Panc1 (cell line): ENCODE data around the gene PPL. TPM values are rescaled to one million over a fixed set of nuclear protein-coding genes. Genes with fewer than 3 reads are reported as not detected.

Experiments used
- ATAC-seq: fragments of 200-7000 bp; cut with Tn5 transposase; 2 replicates; pipeline ENCODE4 v1.9.1; 2020; ENCODE audit warnings: mild to moderate bottlenecking, moderate library complexity
- BruUV-seq: library from RNA; stranded (reverse); fragments of 400-500 nt; replicated peaks from 2 replicates; lab custom pipeline; 2021; lab: Mats Ljungman, UMichigan
- CTCF ChIA-PET: fragments of 300-600 bp; sonication (Branson Sonifier 250); formaldehyde crosslinking; loops from one replicate; lab custom pipeline; 2022; ENCODE audit warnings: antibody characterized with exemption; lab: Charles Lee
- POLR2A ChIA-PET: fragments of 300-600 bp; sonication (Branson Sonifier 250); formaldehyde crosslinking; loops from one replicate; lab custom pipeline; 2022; ENCODE audit warnings: antibody characterized with exemption; lab: Charles Lee
- DNase-seq: peaks from one replicate; pipeline ENCODE4 v3.0.0-alpha.2; 2010; ENCODE audit warnings: low read depth, low spot score
- H3K27ac ChIP-seq: 2 replicates; pipeline ENCODE4 v1.5.1; 2011; ENCODE audit warnings: mild to moderate bottlenecking, low read length, inconsistent platforms
- H3K27me3 ChIP-seq: fragments of 200-500 bp; sonication (Bioruptor generic); 2 replicates; pipeline ENCODE4 v1.6.0; 2014; ENCODE audit warnings: low read length, inconsistent platforms; ENCODE audit not compliant: control insufficient read depth, insufficient read depth
- H3K36me3 ChIP-seq: fragments of 200-500 bp; sonication (Bioruptor generic); 2 replicates; pipeline ENCODE4 v1.5.1; 2014; ENCODE audit warnings: inconsistent platforms, mild to moderate bottlenecking, low read length, moderate library complexity; ENCODE audit not compliant: control insufficient read depth, insufficient read depth
- H3K4me1 ChIP-seq: 2 replicates; pipeline ENCODE4 v1.5.1; 2011; ENCODE audit warnings: inconsistent platforms, mild to moderate bottlenecking, low read length, moderate library complexity; ENCODE audit not compliant: control insufficient read depth, insufficient read depth
- H3K4me3 ChIP-seq, 2 experiments: 2 replicates each; pipeline ENCODE4 v1.5.1; 2011 to 2012; ENCODE audit warnings: low read depth in 2 of 2, low read length in 2 of 2, mild to moderate bottlenecking in 2 of 2, inconsistent platforms in 1 of 2, moderate library complexity in 1 of 2
- H3K9me3 ChIP-seq: fragments of 200-500 bp; sonication (Bioruptor generic); 2 replicates; pipeline ENCODE4 v1.5.1; 2014; ENCODE audit warnings: low read depth, mild to moderate bottlenecking, inconsistent platforms, low read length, moderate library complexity; ENCODE audit not compliant: control insufficient read depth, insufficient read depth
- POLR2AphosphoS5 ChIP-seq: IDR thresholded peaks from 2 replicates; pipeline ENCODE4 v1.6.1; 2012; ENCODE audit warnings: mild to moderate bottlenecking, low read depth, low read length, moderate library complexity
- SIN3A ChIP-seq: IDR thresholded peaks from 2 replicates; pipeline ENCODE4 v1.6.1; 2012; ENCODE audit warnings: low read depth, mild to moderate bottlenecking, low read length, moderate library complexity, borderline replicate concordance; ENCODE audit not compliant: insufficient read depth
- TCF7L2 ChIP-seq: IDR thresholded peaks from 2 replicates; pipeline ENCODE4 v1.6.1; 2011; ENCODE audit warnings: mild to moderate bottlenecking, low read depth, low read length, inconsistent platforms
- in situ Hi-C: cut with HindIII; loops from 2 replicates; pipeline ENCODE4 v1.10.0; 2016; ENCODE audit warnings: low sequenced_read_pairs, low pct_unique_long_range_greater_than_20kb
- intact Hi-C: fragments of 100-400 bp; cut with micrococcal nuclease; formaldehyde crosslinking; loops from one replicate; pipeline ENCODE4 v1.10.0; 2022; ENCODE audit not compliant: unreplicated experiment
- total RNA-seq: library from RNA; stranded (reverse); gene quantifications from one replicate; pipeline ENCODE4 v1.2.1, GENCODE V29; 2021; ENCODE audit not compliant: unreplicated experiment
- TF ChIP-seq, protein P1 (sequence below), 2 experiments: IDR thresholded peaks; 2 replicates each; pipeline ENCODE4 v1.6.1; 2011 to 2012; ENCODE audit warnings: low read depth in 2 of 2, control low read depth in 1 of 2, low read length in 1 of 2, mild to moderate bottlenecking in 1 of 2, moderate library complexity in 1 of 2; ENCODE audit not compliant: insufficient read depth in 1 of 2
- TF ChIP-seq, protein P2 (sequence below): fragments of 450-650 bp; IDR thresholded peaks from 2 replicates; pipeline ENCODE4 v1.5.1; 2017; ENCODE audit warnings: mild to moderate bottlenecking

PPL gene
- total RNA-seq, 1 experiment from 2014 or later: 89.4 TPM

DNA sequence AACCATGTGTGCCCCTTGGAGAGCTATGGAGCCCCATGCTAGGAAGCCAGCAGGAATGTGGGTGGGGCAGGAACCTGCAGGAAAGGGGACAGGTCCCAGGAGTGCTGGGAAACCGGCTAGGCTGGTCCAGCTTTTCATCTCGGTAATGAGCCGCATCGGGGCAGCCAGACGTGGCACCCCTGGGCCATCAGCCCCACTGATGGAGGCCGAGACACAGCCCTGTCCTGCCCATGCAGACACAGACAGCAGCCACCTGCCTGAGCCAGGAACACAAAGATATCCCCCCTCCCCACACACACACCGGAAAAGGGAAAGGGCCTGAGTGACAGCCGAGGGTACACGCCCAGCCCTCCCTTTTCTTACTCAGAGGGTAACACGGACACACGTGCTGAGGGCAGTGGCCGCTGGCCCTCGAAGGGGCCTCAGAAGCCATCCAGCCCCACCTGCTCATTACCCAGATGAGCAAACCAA lies 18.1 kb downstream of the PPL start:
- TF ChIP-seq SIN3A (no peak), POLR2AphosphoS5 (no peak), TCF7L2 (no peak)
- TF ChIP-seq, protein P1, sequence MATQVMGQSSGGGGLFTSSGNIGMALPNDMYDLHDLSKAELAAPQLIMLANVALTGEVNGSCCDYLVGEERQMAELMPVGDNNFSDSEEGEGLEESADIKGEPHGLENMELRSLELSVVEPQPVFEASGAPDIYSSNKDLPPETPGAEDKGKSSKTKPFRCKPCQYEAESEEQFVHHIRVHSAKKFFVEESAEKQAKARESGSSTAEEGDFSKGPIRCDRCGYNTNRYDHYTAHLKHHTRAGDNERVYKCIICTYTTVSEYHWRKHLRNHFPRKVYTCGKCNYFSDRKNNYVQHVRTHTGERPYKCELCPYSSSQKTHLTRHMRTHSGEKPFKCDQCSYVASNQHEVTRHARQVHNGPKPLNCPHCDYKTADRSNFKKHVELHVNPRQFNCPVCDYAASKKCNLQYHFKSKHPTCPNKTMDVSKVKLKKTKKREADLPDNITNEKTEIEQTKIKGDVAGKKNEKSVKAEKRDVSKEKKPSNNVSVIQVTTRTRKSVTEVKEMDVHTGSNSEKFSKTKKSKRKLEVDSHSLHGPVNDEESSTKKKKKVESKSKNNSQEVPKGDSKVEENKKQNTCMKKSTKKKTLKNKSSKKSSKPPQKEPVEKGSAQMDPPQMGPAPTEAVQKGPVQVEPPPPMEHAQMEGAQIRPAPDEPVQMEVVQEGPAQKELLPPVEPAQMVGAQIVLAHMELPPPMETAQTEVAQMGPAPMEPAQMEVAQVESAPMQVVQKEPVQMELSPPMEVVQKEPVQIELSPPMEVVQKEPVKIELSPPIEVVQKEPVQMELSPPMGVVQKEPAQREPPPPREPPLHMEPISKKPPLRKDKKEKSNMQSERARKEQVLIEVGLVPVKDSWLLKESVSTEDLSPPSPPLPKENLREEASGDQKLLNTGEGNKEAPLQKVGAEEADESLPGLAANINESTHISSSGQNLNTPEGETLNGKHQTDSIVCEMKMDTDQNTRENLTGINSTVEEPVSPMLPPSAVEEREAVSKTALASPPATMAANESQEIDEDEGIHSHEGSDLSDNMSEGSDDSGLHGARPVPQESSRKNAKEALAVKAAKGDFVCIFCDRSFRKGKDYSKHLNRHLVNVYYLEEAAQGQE (IDR thresholded peaks at IDR 0.05; ENCODE audit: insufficient read depth in 1 of 2, low read depth in 2 of 2, low read length in 1 of 2): no peak
- TF ChIP-seq, protein P2, sequence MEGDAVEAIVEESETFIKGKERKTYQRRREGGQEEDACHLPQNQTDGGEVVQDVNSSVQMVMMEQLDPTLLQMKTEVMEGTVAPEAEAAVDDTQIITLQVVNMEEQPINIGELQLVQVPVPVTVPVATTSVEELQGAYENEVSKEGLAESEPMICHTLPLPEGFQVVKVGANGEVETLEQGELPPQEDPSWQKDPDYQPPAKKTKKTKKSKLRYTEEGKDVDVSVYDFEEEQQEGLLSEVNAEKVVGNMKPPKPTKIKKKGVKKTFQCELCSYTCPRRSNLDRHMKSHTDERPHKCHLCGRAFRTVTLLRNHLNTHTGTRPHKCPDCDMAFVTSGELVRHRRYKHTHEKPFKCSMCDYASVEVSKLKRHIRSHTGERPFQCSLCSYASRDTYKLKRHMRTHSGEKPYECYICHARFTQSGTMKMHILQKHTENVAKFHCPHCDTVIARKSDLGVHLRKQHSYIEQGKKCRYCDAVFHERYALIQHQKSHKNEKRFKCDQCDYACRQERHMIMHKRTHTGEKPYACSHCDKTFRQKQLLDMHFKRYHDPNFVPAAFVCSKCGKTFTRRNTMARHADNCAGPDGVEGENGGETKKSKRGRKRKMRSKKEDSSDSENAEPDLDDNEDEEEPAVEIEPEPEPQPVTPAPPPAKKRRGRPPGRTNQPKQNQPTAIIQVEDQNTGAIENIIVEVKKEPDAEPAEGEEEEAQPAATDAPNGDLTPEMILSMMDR: no peak
- no peak for ATAC-seq
- H3K4me3 ChIP-seq: no peak overlapping the region
- DNase-seq: no peak
- no peaks in the 10 kb centered on the region for H3K36me3 ChIP-seq
- H3K4me1 ChIP-seq: no peaks in the 10 kb centered on the region
- in situ Hi-C loops: no loop called here
- no peaks in the 10 kb centered on the region for H3K27me3 ChIP-seq
- ChIA-PET CTCF (no interaction called here), POLR2A (no interaction called here)
- H3K9me3 ChIP-seq: no peaks in the 10 kb centered on the region
- no peak overlapping the region for H3K27ac ChIP-seq
- no TSS peak for BruUV-seq
- intact Hi-C loops: no loop called here

DNA sequence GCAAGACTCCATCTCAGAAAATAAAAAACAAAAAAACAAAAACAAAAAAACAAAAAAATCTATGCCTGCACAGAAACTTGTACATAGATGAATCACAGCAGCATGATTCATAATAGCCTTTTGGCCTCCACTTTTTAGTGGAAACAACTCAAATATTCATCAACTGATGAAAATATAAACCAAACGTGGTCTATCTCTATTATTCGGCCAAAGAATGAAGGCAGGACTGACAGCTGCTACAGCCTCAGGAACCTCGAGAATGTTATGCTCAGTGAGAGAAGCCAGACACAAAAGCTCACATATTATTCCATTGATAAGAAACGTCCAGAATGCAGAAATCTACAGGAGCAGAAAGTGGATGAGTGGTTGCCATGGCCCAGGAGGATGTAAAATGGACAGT lies 19.8 kb downstream of the PPL start:
- no peak overlapping the region for H3K4me3 ChIP-seq
- H3K27me3 ChIP-seq: no peaks in the 10 kb centered on the region
- intact Hi-C loops: no loop called here
- no peaks in the 10 kb centered on the region for H3K9me3 ChIP-seq
- TF ChIP-seq POLR2AphosphoS5: no peak
- TF ChIP-seq, protein P2: no peak
- TF ChIP-seq, protein P1 (IDR thresholded peaks at IDR 0.05; ENCODE audit: insufficient read depth in 1 of 2, low read depth in 2 of 2, low read length in 1 of 2): no peak
- no peak for TF ChIP-seq TCF7L2
- no peak for TF ChIP-seq SIN3A
- ATAC-seq: no peak
- H3K27ac ChIP-seq: no peak overlapping the region
- no TSS peak for BruUV-seq
- POLR2A ChIA-PET: no interaction called here
- no peak for DNase-seq
- H3K36me3 ChIP-seq: no peaks in the 10 kb centered on the region
- CTCF ChIA-PET: no interaction called here
- no peaks in the 10 kb centered on the region for H3K4me1 ChIP-seq
- in situ Hi-C loops: no loop called here
